HG02588 (cell line): ENCODE data around the gene AQP12B.
"Not testable (repeated sequence)": the region's sequence is repeated elsewhere in the genome, so short reads cannot be mapped to it uniquely, and the experiment has no call there.

Experiments
- ATAC-seq: cut with Tn5 transposase; IDR thresholded peaks from one replicate; pipeline ENCODE4 v1.9.1; 2021; ENCODE audit warnings: mild to moderate bottlenecking, moderate library complexity; ENCODE audit not compliant: unreplicated experiment

Gene AQP12B

GRCh38 chr2:240701736-240702639, 19.3 kb upstream of the AQP12B start:
- no peak for ATAC-seq

GRCh38 chr2:240701091-240701735, 18.5 kb upstream of the AQP12B start:
- no peak for ATAC-seq

DNA sequence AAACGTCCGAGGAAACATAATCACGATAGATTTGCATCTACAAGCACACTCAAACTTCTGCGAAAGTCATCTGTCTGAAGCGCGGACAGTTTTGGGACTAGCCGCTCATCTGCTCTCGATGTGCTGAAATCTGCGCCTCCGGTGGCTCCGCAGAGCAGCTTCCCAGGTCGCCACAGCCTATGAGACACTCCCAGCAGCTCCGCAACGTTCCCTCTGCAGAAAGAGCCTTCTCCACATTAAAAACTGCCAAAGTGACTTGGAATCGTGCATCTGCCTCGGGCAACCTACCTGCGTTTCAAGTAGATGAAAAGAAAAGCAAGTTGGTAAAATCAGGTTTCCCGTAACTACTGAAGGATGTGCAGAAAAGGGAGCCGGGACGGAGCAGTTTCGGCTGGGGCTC, 17.9 kb upstream of the AQP12B start:
- ATAC-seq = not testable (repeated sequence)

DNA sequence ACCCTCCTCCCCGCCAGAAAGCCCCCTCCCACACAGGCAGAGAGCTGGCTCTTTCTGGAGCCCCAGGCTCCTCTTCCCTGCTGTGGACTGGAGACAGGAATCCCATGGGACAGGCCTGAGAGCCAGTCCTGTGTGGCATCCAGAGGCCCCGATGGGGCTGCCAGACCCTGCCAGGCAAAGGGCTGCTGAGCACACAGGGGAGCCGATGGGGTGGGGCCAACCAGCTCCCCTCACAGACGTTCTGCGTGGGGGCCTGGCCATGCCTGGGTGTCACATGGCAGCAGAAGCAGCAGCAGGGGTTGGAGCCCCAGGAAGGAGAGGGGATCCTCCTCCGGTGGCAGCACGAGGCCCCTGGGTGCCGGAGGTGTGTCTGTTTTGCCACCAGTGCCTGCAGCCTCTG, 17.1 kb upstream of the AQP12B start:
- not testable (repeated sequence) for ATAC-seq

- ATAC-seq = not testable (repeated sequence)
Observed at GRCh38 chr2:240698852-240699561, 16.3 kb upstream of the AQP12B start.

DNA sequence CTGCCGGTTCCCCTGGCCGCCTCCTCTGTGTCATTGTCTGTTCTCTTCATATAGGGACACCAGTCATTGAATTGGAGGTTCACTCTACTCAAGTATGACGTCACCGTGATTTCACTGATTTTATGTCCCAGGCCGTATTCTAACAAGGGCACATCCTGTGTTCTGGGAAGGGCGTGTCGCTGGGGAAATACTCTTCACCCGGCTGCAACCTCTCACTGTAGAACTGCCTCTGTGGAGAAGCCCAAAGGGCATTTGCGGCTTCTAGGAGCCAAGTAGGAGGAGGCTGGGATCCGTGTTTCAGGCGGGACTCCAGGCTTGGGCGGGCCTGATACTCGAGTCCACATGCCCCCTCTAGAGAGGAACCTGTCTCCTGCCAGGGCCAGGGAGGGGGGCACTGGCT, 13.8 kb upstream of the AQP12B start:
- not testable (repeated sequence) for ATAC-seq

GRCh38 chr2:240695593-240695992, 12.9 kb upstream of the AQP12B start:
- ATAC-seq = not testable (repeated sequence)

DNA sequence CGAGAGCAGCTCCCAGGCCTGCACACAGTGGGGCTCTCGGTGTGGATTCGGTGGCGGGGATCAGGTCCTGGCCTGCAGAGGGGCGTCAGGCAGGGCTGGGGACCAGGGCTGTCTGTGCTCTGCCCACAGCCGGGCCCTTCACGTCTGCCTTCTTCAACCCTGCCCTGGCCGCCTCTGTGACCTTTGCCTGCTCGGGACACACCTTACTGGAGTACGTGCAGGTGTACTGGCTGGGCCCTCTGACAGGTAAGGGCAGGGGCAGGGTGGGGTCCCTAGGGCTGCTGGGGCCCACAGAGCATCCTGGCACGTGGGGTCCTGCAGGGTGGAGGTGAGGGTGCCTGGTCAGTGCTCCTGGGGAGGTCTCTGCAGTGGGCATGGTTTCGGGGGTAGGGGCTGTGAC, 11.6 kb upstream of the AQP12B start:
- ATAC-seq = not testable (repeated sequence)

- ATAC-seq = not testable (repeated sequence)
Observed at GRCh38 chr2:240692583-240693561, 10.2 kb upstream of the AQP12B start.

DNA sequence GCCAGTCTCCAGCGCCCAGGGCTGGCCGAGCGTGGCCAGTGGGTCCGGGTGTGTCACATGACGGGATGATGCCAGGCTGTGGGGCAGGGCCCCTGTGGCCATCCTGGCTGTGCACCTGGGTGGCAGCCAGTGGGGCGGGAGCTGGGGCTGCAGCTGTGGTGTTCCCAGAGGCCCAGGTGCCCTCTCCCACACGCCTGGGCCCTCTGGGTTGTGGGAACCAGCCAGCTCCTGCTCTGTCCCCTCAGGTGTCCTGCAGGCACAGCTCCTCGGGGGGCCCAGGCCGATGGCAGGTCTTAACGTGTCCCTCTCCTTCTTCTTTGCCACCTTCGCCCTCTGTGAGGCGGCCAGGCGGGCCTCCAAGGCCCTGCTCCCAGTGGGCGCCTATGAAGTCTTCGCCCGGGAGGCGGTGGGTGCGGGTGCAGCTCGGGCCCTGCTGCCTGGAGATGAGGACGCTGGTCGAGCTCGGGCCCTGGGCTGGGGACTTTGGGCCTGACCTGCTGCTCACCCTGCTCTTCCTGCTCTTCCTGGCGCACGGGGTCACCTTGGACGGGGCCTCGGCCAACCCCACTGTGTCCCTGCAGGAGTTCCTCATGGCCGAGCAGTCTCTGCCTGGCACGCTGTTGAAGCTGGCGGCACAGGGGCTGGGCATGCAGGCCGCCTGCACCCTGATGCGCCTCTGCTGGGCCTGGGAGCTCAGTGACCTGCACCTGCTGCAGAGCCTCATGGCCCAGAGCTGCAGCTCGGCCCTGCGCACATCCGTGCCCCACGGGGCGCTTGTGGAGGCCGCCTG, 9.1 kb upstream of the AQP12B start, which contains the start of gene AQP12A:
Gene AQP12A (plus strand): TSS at position 236 of the 790 bp plus-strand sequence. CDS start 48 bp downstream, at position 284.
- ATAC-seq = not testable (repeated sequence)

GRCh38 chr2:240691075-240691427, 8.4 kb upstream of the AQP12B start:
- not testable (repeated sequence) for ATAC-seq

DNA sequence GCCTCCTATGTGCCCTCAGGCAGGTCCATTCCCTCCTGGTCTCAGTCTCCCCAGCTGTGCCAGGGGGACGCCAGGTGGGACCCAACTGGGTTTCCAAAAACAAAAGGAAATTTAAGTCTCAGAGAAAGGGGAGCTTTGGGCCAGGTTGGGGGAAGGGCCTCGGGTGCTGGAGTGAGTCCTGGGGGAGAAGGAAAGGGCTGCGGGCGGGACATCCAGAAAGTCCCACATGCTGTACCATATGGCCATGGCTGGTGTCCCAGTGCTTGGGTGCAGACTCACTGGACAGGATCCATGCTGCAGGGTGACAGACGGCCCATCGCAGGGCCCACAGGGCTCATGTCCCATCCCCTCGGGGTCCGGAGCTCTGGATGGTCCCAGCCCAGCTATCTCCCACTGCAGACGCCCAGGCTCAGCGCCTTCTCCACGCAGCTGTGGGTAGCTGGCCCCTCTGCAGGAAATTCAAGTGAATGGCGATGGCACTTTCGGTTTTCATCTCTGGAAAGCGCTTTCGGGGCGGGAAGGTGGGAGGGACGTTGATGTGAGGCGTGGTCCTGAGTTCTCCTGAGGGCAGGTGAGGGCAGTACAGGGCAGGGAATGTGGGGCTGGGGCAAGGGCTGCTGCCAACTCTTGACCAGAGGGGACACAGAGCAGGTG, 7.9 kb upstream of the AQP12B start:
- ATAC-seq = not testable (repeated sequence)

- no peak for ATAC-seq
Observed at GRCh38 chr2:240689975-240690374, 7.3 kb upstream of the AQP12B start.

GRCh38 chr2:240688553-240688919, 5.9 kb upstream of the AQP12B start:
- no peak for ATAC-seq

DNA sequence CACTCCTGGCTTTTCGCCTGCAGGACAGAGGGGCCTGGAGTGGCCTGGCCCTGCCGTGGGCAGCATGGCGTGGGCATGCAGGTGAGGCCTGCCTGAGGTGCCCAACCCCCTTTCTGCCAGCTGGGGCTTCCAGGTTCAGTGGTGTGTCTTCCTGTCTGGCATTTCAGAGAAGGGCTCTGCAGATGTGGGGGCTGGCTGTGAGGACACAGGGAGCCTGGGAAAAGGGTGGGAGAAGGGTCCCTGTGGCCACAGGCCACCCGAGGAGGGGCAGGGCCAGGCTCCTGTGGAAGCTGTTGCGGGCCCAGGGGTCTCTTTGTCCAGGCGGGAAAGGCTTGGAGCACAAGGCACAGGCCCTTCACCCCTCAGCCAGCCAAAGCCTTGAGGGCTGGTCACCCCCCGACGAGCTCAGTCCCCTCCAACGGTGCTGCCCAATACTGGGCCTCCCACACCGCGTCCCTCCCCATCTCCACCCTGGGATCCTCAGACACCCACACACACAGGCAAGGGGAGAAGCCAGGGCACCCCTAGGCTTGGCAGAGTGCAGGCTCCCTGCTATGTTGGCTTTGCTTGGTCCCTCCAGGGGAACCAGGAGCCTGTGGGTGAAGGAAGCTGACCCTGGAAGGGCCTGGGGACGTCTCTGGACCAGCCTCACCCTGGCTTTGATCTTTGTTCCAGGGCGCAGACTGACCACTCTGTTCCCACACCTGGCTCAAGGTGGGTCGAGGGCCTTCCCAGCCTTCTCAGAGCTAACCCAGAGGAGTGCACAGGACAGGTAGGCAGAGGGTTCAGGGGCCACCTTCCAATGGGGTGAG, 5.3 kb upstream of the AQP12B start:
- ATAC-seq = no peak

DNA sequence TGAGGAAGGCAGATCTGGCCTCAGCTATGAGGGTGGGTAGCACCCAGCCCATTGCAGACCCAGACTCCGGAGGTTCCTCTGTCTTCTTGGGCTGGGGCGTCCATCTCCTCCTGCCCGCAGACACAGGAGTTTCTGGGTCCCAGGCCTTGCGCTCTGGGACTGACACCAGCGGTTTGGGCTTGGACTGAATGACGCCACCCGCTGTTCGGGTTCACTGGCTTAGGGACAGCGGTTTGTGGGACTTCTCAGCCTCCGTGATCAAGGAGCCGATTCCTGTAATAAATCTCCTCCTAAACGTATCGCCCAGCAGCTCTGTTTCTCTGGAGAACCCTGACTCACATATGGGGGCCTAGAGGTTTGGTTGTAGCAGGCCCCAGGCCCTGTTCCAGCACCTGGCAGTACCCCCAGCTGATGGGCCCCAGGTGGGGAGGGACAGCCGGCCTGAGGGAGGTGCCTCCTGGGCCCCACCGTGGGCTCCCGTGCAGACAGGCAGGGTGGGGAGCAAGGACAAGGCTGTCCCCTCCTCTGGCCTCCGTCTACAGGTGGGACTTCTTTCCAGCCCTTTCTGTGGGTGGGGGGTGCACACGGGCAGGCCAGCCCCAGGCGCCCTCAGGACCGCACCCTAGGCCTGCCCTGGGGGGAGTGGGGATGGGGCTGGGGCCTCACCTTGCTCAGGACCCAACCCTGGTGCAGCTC, 4.5 kb upstream of the AQP12B start:
- no peak for ATAC-seq

DNA sequence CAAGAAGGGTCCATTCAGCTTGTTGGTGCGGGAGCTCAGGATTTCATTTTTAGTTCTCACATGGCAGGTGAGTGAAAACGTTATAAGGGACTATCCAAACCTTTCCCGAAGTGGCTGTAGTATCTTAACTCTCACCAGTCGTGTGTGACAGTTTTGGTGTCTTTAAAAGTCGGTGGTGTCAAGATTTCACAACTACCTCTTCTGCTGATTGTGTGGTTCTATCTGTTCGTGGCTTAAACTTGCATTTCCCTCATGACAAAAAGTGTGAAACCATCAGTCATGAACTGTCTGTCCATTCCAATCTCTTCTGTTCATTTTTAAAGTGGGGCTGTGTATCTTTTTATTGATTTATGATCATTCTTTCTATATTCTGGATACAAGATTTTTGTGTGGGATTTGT, 3.8 kb upstream of the AQP12B start:
- ATAC-seq = no peak
